Activated naive CD4-positive, alpha-beta T cell treated with anti-CD3 and anti-CD28 coated beads for 36 hours (primary cell): ENCODE data around the gene HOXC11. TPM values are rescaled to one million over a fixed set of nuclear protein-coding genes. Genes with fewer than 3 reads are reported as not detected.
A peak's percentile ranks its signal among the peaks of the same experiment; 100 is the strongest.

Experiments
- CTCF ChIA-PET: fragments of 350-600 bp; sonication (Branson Sonifier 250); formaldehyde crosslinking; loops from one replicate; lab custom pipeline; 2021; ENCODE audit warnings: antibody characterized with exemption; lab: Charles Lee
- DNase-seq: peaks from one replicate; pipeline ENCODE4 v3.0.0-alpha.2; 2020
- H3K27ac Mint-ChIP-seq: one replicate; pipeline ENCODE4 v1.8.0; 2021; ENCODE audit warnings: mild to moderate bottlenecking, mixed read lengths
- H3K27me3 Mint-ChIP-seq: one replicate; pipeline ENCODE4 v1.8.0; 2021; ENCODE audit warnings: low read depth, mixed read lengths
- H3K36me3 Mint-ChIP-seq: one replicate; pipeline ENCODE4 v1.8.0; 2021; ENCODE audit warnings: low read depth, mixed read lengths
- H3K4me1 Mint-ChIP-seq: one replicate; pipeline ENCODE4 v1.8.0; 2021; ENCODE audit warnings: low read depth, mixed read lengths
- H3K4me3 Mint-ChIP-seq: one replicate; pipeline ENCODE4 v1.8.0; 2021; ENCODE audit warnings: mild to moderate bottlenecking, moderate library complexity, mixed read lengths
- H3K9me3 Mint-ChIP-seq: one replicate; pipeline ENCODE4 v1.8.0; 2021; ENCODE audit warnings: mixed read lengths
- intact Hi-C: fragments of 100-400 bp; cut with micrococcal nuclease; formaldehyde crosslinking; loops from one replicate; pipeline ENCODE4 v1.15.1; 2023
- total RNA-seq, 2 experiments: library from RNA; stranded (reverse); gene quantifications; one replicate each; pipeline ENCODE4 v1.2.3, GENCODE V29; 2021

The HOXC11 gene
- total RNA-seq, 2 experiments from 2014 or later, result not detected

DNA sequence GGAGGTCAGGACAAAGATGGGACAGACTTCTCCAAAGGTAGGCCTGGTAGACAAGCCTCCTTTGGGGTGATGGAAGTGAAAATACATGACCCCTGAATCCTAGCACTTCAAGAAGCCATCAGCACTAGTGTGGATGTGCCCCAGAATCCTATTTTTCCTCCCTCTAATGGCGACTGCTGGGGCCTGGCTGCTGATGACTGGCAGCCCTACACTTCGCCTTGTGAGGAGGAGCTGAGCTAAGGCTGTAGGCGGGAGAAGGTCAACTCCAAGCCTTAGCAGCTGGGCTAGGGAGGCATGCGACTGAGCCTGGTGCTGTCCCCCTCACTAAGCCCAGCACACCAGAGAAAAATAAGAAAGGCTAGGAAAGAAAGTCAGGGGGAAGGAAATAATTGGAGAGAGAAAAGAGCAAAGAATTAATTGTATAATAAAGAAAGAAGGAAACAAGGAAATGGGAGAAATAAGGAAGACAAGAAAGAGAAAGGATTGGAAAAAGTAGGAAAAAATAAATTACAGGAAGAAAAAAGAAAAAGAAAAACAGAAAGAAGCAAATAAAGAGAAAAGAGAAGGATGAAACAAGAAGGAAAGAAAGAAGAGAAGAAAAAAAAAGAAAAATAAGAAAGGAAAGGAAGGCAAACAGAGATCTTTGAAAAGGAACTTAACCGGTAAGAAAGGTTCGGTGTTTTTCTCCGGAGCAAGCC lies 7.3 kb downstream of the HOXC11 start:
- Mint-ChIP-seq H3K4me1 (peaks cover 11% of the 10 kb centered on the region), H3K4me3 (no peak overlapping the region), H3K27me3 (peaks cover 89% of the 10 kb centered on the region), H3K9me3 (no peaks in the 10 kb centered on the region), H3K36me3 (peaks cover 1% of the 10 kb centered on the region), H3K27ac (no peak overlapping the region)
- DNase-seq, result no peak
- intact Hi-C loops, result no loop called here
- CTCF ChIA-PET, result no interaction called here

DNA sequence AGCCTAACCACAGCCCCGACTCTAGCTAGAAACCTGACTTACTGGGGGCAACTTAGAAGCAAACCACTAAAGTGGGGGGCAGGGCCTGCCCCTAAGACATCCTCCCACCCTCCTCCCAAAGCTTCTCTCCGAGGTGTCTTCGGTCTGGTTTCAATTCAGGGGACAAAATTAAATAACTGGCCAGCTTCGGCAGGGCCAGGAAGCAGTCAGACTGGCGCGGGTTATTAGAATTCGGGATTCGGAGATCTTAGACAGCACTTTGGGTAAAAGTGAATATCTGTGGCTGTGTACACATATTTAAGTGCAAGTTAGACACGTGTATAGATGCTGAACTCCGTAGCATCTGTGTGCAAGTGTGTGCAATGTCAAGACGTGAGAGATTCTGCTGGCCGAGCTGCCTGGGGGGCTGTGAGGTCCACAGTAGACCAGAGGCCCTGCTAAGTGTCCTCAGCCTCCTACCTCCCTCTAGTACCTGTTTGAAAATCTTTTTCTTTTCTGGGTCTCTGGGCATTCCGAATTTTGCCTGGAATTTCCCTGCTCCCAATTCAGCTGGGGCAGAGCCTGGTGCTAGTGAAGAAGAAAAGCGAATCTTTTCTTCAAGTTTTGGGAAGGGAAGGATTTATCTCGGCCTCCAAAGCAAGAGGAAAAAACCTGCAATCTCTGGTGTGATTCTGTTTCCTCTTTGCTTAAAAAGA lies 8.0 kb downstream of the HOXC11 start:
- no peak overlapping the region for H3K27ac Mint-ChIP-seq
- no peak for DNase-seq
- peaks cover 88% of the 10 kb centered on the region for H3K27me3 Mint-ChIP-seq
- intact Hi-C loops, result no loop called here
- H3K36me3 Mint-ChIP-seq, result no peaks in the 10 kb centered on the region
- no peaks in the 10 kb centered on the region for H3K9me3 Mint-ChIP-seq
- H3K4me1 Mint-ChIP-seq, result peaks cover 10% of the 10 kb centered on the region
- CTCF ChIA-PET, result no interaction called here
- H3K4me3 Mint-ChIP-seq, result no peak overlapping the region

DNA sequence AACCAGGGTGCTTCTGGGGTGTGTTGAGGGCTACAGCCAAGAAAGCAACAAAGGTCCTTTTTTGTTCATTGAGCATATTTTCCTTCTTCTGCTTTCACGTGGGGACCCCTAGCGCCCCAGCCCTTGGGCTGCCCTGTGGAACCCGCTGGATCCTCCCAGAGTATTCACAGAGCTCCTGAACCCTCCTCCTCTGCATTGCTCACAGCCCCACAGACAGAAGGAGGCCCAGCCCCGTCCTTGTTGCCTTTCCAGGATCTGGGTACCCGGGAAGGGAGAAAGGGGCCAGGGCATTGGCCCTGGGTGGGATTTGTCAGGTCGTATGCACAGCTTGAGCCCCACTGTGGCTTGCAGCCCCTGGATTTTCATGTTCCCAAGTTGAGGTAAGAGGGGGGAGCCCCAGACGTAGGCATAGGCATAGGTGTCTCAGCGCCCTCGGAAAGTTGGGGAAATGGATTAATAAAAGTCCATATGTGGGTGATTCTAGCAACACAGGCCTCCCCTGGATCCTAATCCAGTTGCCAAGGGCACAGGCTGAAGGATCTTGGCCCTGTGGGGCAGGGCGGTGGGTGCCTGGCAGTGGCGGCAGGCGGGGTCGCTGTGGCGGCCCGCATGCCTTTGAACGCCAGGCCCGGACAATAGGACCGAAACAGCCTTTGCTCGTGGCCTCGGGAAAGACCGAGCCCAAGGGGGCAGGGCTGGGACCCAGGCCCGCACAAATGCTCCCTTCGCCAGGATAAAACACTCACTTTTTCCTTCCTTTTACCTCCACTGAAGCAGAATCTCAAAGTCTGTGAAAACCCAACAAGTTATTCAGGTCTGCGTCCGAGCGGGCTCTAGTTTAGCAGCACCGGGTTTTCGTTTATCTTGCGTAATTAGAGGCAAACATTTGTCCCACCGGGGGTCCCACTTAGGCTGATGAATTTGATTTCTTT lies 9.0 kb downstream of the HOXC11 start:
- intact Hi-C loops, result no loop called here
- peaks cover 13% of the 10 kb centered on the region for H3K4me1 Mint-ChIP-seq
- no peak overlapping the region for H3K27ac Mint-ChIP-seq
- no peak for DNase-seq
- H3K36me3 Mint-ChIP-seq, result no peaks in the 10 kb centered on the region
- no peak overlapping the region for H3K4me3 Mint-ChIP-seq
- no peaks in the 10 kb centered on the region for H3K9me3 Mint-ChIP-seq
- peaks cover 90% of the 10 kb centered on the region for H3K27me3 Mint-ChIP-seq
- CTCF ChIA-PET, result no interaction called here

DNA sequence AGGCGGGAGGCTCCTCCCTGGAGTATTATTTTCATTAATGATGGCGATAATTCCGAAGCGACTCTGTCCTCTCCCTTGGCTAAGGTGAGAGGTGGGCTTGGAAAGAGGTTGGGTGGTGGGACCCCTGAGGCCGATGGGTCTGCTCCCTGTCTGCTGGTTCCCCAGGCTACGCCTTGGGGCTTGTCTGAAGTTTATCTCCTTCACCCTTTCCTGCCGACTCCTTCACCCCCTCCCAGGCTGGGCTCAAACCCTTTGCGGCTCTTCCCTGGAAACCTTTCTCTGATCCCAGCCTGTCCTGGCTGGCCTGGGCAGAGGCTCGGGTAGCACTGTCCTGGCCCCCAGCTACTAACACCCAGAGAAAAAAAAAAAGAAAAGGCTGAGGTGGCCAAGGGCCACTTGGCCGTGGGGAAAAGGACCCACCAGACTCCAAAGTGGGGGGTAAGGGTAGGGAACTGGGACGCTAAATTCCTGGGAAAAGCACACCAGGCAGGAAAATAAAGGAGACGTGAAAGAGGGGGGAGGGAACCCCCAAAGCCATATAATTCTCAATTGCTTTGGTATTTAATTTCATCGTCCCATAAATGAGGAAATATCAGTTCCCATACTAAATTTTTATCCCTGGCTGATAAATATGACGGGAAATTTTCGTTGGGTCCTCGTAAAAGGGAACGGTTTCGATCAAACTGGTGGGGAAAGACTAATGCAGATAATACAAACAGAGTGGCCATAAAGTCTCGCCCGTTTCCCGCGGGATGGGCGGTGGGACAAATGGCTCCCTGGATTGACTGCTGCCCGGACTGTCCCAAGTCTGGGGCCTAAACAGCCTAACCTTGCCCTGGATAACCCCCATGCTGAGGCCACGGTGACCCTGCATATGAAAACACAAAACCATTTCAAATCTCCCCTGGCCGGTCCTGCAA lies 10.0 kb downstream of the HOXC11 start:
- DNase-seq, result no peak
- intact Hi-C loops, result no loop called here
- Mint-ChIP-seq H3K4me1 (peaks cover 13% of the 10 kb centered on the region), H3K27me3 (peaks cover 90% of the 10 kb centered on the region), H3K9me3 (no peaks in the 10 kb centered on the region), H3K36me3 (no peaks in the 10 kb centered on the region), H3K27ac (no peak overlapping the region), H3K4me3 (no peak overlapping the region)
- CTCF ChIA-PET, result no interaction called here

DNA sequence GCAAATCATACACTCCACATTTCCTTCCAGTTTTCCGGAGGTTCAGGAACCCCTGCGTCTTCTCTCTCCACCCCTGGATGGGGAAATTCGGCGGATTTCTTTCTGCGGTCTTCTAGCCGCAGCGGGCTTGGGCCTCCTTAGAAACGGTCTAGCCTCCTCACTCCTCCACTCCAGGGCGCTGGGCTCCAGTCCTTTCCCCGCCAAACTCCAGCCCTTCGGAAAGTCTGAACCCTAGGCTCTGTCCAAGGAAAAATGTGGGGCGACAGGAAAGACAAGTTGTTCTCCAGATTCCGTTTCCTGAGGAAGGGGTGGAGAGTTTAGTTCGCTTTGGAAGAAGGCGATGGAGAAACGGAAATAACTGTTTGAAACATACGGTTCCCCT lies 10.6 kb downstream of the HOXC11 start:
- intact Hi-C loops, result no loop called here
- CTCF ChIA-PET, result interaction anchor here (1.9 kb wide), 1 partner anchor 48 kb away, joined by 8 read pairs; no protein-coding TSS in a partner anchor
- H3K9me3 Mint-ChIP-seq, result no peaks in the 10 kb centered on the region
- H3K4me1 Mint-ChIP-seq, result peaks cover 14% of the 10 kb centered on the region
- H3K27ac Mint-ChIP-seq, result no peak overlapping the region
- no peaks in the 10 kb centered on the region for H3K36me3 Mint-ChIP-seq
- no peak overlapping the region for H3K4me3 Mint-ChIP-seq
- no peak for DNase-seq
- peaks cover 91% of the 10 kb centered on the region for H3K27me3 Mint-ChIP-seq

DNA sequence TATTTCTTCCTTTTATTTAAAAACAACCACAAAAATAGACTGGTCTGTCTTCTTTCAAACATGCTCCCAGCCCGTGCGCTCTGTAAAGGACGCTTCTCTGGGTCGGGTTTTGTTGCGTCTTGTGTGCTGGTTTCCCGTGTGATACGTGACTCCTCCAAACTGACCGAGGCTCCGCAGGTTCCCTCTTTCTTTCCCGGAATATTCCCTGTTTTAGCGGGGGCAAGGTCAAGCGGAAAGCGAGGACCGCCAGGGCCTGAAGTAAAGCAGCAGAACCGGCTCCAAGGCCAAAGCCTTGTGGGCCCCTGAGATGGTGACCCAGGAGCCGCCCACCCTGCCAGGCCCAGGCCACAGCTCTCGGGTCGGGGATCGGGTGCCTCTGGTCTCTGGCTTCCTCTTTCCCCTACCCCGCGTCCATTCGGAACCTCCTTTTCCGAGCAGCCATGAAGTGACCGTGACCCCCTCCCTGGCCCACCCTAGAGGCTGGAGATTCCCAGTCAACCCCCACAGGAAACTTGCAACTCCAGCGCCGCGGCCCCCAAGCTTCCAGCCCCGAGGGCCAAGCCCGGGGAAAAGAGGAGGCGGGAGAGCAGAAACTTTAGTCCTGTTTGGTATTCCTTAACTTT lies 11.1 kb downstream of the HOXC11 start:
- CTCF ChIA-PET, result interaction anchor here (1.0 to 4.9 kb wide), 6 partner anchors 14 to 238 kb away, joined by 3 to 38 read pairs (median 4); partner anchors contain the start of gene HOXC8
- Mint-ChIP-seq H3K27me3 (peaks cover 91% of the 10 kb centered on the region), H3K27ac (no peak overlapping the region)

DNA sequence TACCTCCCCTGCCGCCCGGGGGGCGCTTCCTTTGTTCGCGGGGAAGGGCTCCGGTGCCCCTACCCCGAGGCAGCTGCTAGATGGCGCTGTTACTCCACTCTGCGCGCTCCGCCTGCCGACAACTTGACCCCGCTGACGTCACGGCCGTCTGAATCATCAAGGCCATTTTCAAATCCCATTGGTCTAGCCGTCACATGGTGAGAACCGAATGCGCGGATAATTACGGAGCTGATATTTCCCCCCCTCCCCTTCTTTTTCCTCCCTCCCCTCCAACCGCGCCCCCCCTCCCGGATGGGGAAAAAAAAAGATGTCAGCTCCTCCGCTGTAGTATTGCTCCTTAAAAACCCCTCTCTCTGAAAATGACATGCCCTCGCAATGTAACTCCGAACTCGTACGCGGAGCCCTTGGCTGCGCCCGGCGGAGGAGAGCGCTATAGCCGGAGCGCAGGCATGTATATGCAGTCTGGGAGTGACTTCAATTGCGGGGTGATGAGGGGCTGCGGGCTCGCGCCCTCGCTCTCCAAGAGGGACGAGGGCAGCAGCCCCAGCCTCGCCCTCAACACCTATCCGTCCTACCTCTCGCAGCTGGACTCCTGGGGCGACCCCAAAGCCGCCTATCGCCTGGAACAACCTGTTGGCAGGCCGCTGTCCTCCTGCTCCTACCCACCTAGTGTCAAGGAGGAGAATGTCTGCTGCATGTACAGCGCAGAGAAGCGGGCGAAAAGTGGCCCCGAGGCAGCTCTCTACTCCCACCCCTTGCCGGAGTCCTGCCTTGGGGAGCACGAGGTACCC lies 12.2 kb downstream of the HOXC11 start, which contains the start of gene HOXC10:
TSS of gene HOXC10 (plus strand) at position 246 of the 791 bp plus-strand sequence. CDS start at position 360, 114 bp downstream.
- peaks cover 91% of the 10 kb centered on the region for H3K27me3 Mint-ChIP-seq
- H3K9me3 Mint-ChIP-seq, result no peaks in the 10 kb centered on the region
- CTCF ChIA-PET, result interaction anchor here (0.5 to 4.9 kb wide), 22 partner anchors 15 to 465 kb away, joined by 3 to 38 read pairs (median 3); partner anchors contain the start of genes HOXC8 and HOXC9
- H3K4me1 Mint-ChIP-seq, result peaks cover 28% of the 10 kb centered on the region
- peak within 1 kb of the TSS; percentile 38 for H3K4me3 Mint-ChIP-seq
- no peak within 1 kb of the TSS for H3K27ac Mint-ChIP-seq
- DNase-seq, result peak; percentile 95
- no peaks in the 10 kb centered on the region for H3K36me3 Mint-ChIP-seq
- intact Hi-C loops, result loop anchor here (1.0 to 5.0 kb wide), 10 partner anchors 11 to 297 kb away; partner anchors contain the start of genes CBX5, HNRNPA1, HOXC12 and HOXC9

More for the DNA sequence above, 11.1 kb downstream of the HOXC11 start:
- H3K4me1 Mint-ChIP-seq, result peaks cover 17% of the 10 kb centered on the region
- no peaks in the 10 kb centered on the region for H3K9me3 Mint-ChIP-seq
- no peak overlapping the region for H3K4me3 Mint-ChIP-seq
- DNase-seq, result no peak
- intact Hi-C loops, result loop anchor here (1.0 to 2.0 kb wide), 3 partner anchors 48 to 225 kb away; no protein-coding TSS in a partner anchor
- no peaks in the 10 kb centered on the region for H3K36me3 Mint-ChIP-seq

DNA sequence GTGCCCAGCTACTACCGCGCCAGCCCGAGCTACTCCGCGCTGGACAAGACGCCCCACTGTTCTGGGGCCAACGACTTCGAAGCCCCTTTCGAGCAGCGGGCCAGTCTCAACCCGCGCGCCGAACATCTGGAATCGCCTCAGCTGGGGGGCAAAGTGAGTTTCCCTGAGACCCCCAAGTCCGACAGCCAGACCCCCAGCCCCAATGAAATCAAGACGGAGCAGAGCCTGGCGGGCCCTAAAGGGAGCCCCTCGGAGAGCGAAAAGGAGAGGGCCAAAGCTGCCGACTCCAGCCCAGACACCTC lies 12.7 kb downstream of the HOXC11 start:
- CTCF ChIA-PET, result interaction anchor here (0.5 to 4.9 kb wide), 11 partner anchors 14 to 465 kb away, joined by 3 to 38 read pairs (median 5); partner anchors contain the start of genes HOXC8 and HOXC9
- no peak overlapping the region for H3K27ac Mint-ChIP-seq
- peaks cover 33% of the 10 kb centered on the region for H3K4me1 Mint-ChIP-seq
- H3K4me3 Mint-ChIP-seq, result peak overlapping the region; percentile 38
- no peak for DNase-seq
- H3K27me3 Mint-ChIP-seq, result peaks cover 91% of the 10 kb centered on the region
- no peaks in the 10 kb centered on the region for H3K9me3 Mint-ChIP-seq
- intact Hi-C loops, result loop anchor here (1.0 to 5.0 kb wide), 9 partner anchors 11 to 297 kb away; partner anchors contain the start of genes CBX5, HNRNPA1, HOXC12 and HOXC9
- H3K36me3 Mint-ChIP-seq, result no peaks in the 10 kb centered on the region

DNA sequence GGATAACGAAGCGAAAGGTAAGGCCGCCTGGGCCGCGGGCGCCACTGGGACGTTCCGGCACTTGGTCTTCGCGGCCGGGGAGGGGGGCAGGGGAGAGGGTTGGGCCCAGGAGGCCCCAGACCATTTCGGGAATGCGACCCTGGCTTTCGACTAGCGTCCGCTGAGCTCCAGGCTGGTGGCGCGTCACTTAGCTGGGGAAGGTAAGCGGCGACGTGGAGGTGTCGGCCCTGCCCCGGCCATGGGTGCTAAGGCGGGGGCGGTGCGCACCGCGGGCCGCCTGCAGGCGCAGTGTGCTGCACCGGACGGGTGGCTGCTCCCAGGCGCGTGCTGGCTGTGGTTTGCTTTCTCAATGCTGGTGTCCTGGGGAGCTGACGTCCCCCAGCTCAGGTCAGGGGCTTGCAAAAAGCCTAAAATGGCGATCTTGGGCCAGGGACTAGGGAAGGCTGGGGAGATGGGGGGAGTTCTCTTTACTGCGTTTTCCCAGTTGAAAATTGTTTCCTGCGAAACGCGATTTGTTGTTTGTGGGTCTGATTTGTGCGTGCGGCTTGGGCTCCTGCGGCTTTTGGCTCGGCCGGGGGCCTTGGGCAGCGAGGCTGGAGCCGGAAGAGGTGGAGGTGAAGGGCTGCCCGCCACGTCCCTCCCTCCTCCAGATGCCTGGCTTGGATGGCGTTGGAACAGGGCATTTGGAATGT lies 13.2 kb downstream of the HOXC11 start:
- H3K9me3 Mint-ChIP-seq, result no peaks in the 10 kb centered on the region
- H3K27ac Mint-ChIP-seq, result no peak overlapping the region
- peaks cover 91% of the 10 kb centered on the region for H3K27me3 Mint-ChIP-seq
- CTCF ChIA-PET, result interaction anchor here (0.5 to 4.9 kb wide), 10 partner anchors 12 to 464 kb away, joined by 3 to 38 read pairs (median 4); partner anchors contain the start of genes HOXC8 and HOXC9
- H3K36me3 Mint-ChIP-seq, result no peaks in the 10 kb centered on the region
- peaks cover 33% of the 10 kb centered on the region for H3K4me1 Mint-ChIP-seq
- no peak overlapping the region for H3K4me3 Mint-ChIP-seq
- intact Hi-C loops, result loop anchor here (1.0 to 5.0 kb wide), 9 partner anchors 10 to 296 kb away; partner anchors contain the start of genes CBX5, HNRNPA1, HOXC12 and HOXC9
- no peak for DNase-seq
